ENCODE measurements around the gene CCDC116.

The CCDC116 gene

GRCh38 chr22:21622011-21622918 lies 10.3 kb upstream of the CCDC116 start:
- peaks cover 75% of the 10 kb centered on the region for H4K20me1 ChIP-seq (ENCODE audit: insufficient read depth, low read length, poor library complexity, severe bottlenecking)

GRCh38 chr22:21622919-21623647 lies 9.5 kb upstream of the CCDC116 start:
- Histone ChIP-seq H2AFZ (ENCODE audit: low read length) (no peak overlapping the region), H3K79me2 (ENCODE audit: insufficient read depth, low read length) (peaks cover 81% of the 10 kb centered on the region), H3K36me3 (ENCODE audit: insufficient read depth, low read length) (peaks cover 68% of the 10 kb centered on the region; the same call in 1 of the 2 replicates), H3F3A (ENCODE audit: low read depth) (peaks cover 5% of the 10 kb centered on the region; the same call in 1 of the 2 replicates), H3K4me2 (ENCODE audit: low read depth, low read length, poor library complexity, severe bottlenecking) (no peak overlapping the region), H3K4me1 (ENCODE audit: insufficient read depth, low read length, poor library complexity, severe bottlenecking) (peaks cover 11% of the 10 kb centered on the region), H3K9me3 (ENCODE audit: insufficient read depth, low read depth, low read length) (no peaks in the 10 kb centered on the region), H3K27me3 (ENCODE audit: insufficient read depth, low read length, poor library complexity, severe bottlenecking) (no peaks in the 10 kb centered on the region), H3K9ac (ENCODE audit: low read depth, low read length, poor library complexity, severe bottlenecking) (no peak overlapping the region), H3K9me2 (replicated peaks; ENCODE audit: low read depth, low read length) (no peaks in the 10 kb centered on the region), H3K4me3 (ENCODE audit: low read length, poor library complexity, severe bottlenecking) (no peak overlapping the region), H4K20me1 (ENCODE audit: insufficient read depth, low read length, poor library complexity, severe bottlenecking) (peaks cover 77% of the 10 kb centered on the region)
- TF ChIP-seq CTCF (conservative IDR thresholded peaks at IDR 0.05; ENCODE audit: low read length) (no peak), EZH2phosphoT487 (IDR thresholded peaks at IDR 0.05; ENCODE audit: borderline replicate concordance) (no peak)

More at GRCh38 chr22:21622011-21622918, 10.3 kb upstream of the CCDC116 start:
- Histone ChIP-seq H3K9ac (ENCODE audit: low read depth, low read length, poor library complexity, severe bottlenecking) (no peak overlapping the region), H3K36me3 (ENCODE audit: insufficient read depth, low read length) (peaks cover 68% of the 10 kb centered on the region; the same call in 1 of the 2 replicates), H3K79me2 (ENCODE audit: insufficient read depth, low read length) (peaks cover 81% of the 10 kb centered on the region), H3K4me2 (ENCODE audit: low read depth, low read length, poor library complexity, severe bottlenecking) (no peak overlapping the region), H2AFZ (ENCODE audit: low read length) (no peak overlapping the region), H3K9me3 (ENCODE audit: insufficient read depth, low read depth, low read length) (no peaks in the 10 kb centered on the region), H3K4me1 (ENCODE audit: insufficient read depth, low read length, poor library complexity, severe bottlenecking) (peaks cover 6% of the 10 kb centered on the region), H3F3A (ENCODE audit: low read depth) (peaks cover 5% of the 10 kb centered on the region; the same call in 1 of the 2 replicates), H3K9me2 (replicated peaks; ENCODE audit: low read depth, low read length) (no peaks in the 10 kb centered on the region), H3K27me3 (ENCODE audit: insufficient read depth, low read length, poor library complexity, severe bottlenecking) (no peaks in the 10 kb centered on the region), H3K4me3 (ENCODE audit: low read length, poor library complexity, severe bottlenecking) (no peak overlapping the region)
- TF ChIP-seq EZH2phosphoT487 (IDR thresholded peaks at IDR 0.05; ENCODE audit: borderline replicate concordance), result no peak
- no peak for TF ChIP-seq CTCF (conservative IDR thresholded peaks at IDR 0.05; ENCODE audit: low read length)

- H3K9ac ChIP-seq (ENCODE audit: low read depth, low read length, poor library complexity, severe bottlenecking), result no peak overlapping the region
- no peak overlapping the region for H2AFZ ChIP-seq (ENCODE audit: low read length)
- H3K4me2 ChIP-seq (ENCODE audit: low read depth, low read length, poor library complexity, severe bottlenecking), result no peak overlapping the region
- no peak for TF ChIP-seq EZH2phosphoT487 (IDR thresholded peaks at IDR 0.05; ENCODE audit: borderline replicate concordance)
- TF ChIP-seq CTCF (conservative IDR thresholded peaks at IDR 0.05; ENCODE audit: low read length), result no peak
- H3K4me3 ChIP-seq (ENCODE audit: low read length, poor library complexity, severe bottlenecking), result no peak overlapping the region
- peaks cover 84% of the 10 kb centered on the region for H3K79me2 ChIP-seq (ENCODE audit: insufficient read depth, low read length)
- H3K36me3 ChIP-seq (ENCODE audit: insufficient read depth, low read length), result peaks cover 67% of the 10 kb centered on the region; the same call in 1 of the 2 replicates
- peaks cover 82% of the 10 kb centered on the region for H4K20me1 ChIP-seq (ENCODE audit: insufficient read depth, low read length, poor library complexity, severe bottlenecking)
- no peaks in the 10 kb centered on the region for H3K9me3 ChIP-seq (ENCODE audit: insufficient read depth, low read depth, low read length)
- H3K4me1 ChIP-seq (ENCODE audit: insufficient read depth, low read length, poor library complexity, severe bottlenecking), result peaks cover 13% of the 10 kb centered on the region
- no peaks in the 10 kb centered on the region for H3K27me3 ChIP-seq (ENCODE audit: insufficient read depth, low read length, poor library complexity, severe bottlenecking)
- no peaks in the 10 kb centered on the region for H3K9me2 ChIP-seq (replicated peaks; ENCODE audit: low read depth, low read length)
- peaks cover 5% of the 10 kb centered on the region; the same call in 1 of the 2 replicates for H3F3A ChIP-seq (ENCODE audit: low read depth)
Observed at GRCh38 chr22:21623648-21623970, 9.0 kb upstream of the CCDC116 start.

Data from Loucy (cell line).